ENCODE measurements around the gene CCDC80.

DNA sequence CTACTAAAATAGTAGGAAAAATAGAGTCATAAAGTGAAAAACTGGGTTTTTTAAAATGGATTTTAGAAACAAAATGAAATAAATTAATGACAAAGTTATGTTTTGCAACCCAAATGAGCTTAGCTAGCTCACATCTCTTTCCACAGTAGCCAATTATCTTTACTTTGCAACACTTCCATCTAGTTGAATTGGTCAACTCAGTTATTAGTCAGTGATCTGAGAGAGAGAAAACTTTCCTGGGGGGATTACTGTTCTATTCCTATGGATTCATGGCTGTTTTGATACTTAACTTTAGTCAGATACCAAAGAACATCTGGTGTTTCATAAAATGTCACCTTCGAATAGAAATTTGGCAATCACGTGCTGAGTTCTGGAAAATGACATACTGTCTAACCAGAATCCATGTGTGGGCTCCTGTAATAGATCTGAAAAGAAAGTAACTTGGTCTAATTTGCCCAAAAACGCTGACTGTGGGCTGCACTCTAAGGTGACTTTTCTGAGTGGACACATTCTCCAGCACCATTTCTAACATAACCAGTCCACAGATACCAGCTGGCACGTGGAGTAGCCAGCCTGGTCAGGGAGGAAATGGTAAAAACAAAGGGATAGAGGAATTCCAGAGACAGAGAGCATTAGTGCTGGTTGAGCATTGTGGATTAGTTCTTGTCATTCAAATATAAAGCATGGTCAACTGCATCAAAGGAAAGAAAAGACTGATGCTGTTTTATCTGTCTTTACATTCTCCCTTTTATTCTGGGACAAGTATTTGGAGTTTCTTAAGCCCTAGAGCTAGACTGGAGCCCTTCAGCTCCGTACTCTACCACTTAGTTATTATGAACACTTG lies 45.2 kb upstream of the CCDC80 start:
- TF ChIP-seq CTCF (conservative IDR thresholded peaks at IDR 0.05; ENCODE audit: low read depth, low read length), result no peak
- no peak; the same call in 1 of the 2 replicates for TF ChIP-seq POLR2A (IDR thresholded peaks at IDR 0.05; ENCODE audit: low read depth, low read length)
- TF ChIP-seq BHLHE40 (IDR thresholded peaks at IDR 0.05; ENCODE audit: low read depth, low read length), result no peak
- no peak for TF ChIP-seq MAFK (IDR thresholded peaks at IDR 0.05; ENCODE audit: low read depth, low read length)
- no peak for TF ChIP-seq RAD21 (IDR thresholded peaks at IDR 0.05; ENCODE audit: low read length)
- TF ChIP-seq MAZ (IDR thresholded peaks at IDR 0.05; ENCODE audit: borderline replicate concordance, low read depth, low read length), result no peak
- TF ChIP-seq MXI1 (IDR thresholded peaks at IDR 0.05; ENCODE audit: borderline replicate concordance, low read depth, low read length), result no peak
- TF ChIP-seq FOS (IDR thresholded peaks at IDR 0.05; ENCODE audit: low read depth, low read length), result no peak
- no peak for TF ChIP-seq USF2 (IDR thresholded peaks at IDR 0.05; ENCODE audit: low read depth, low read length)
- no peak for TF ChIP-seq CEBPB (IDR thresholded peaks at IDR 0.05; ENCODE audit: low read depth, low read length)
- no peak for TF ChIP-seq RCOR1 (IDR thresholded peaks at IDR 0.05; ENCODE audit: insufficient replicate concordance, low read length)

Measured in IMR-90 (cell line).